ENCODE results near the gene OR8D2. TPM values are rescaled to one million over a fixed set of nuclear protein-coding genes. Genes with fewer than 3 reads are reported as not detected.

OR8D2 gene, protein sequence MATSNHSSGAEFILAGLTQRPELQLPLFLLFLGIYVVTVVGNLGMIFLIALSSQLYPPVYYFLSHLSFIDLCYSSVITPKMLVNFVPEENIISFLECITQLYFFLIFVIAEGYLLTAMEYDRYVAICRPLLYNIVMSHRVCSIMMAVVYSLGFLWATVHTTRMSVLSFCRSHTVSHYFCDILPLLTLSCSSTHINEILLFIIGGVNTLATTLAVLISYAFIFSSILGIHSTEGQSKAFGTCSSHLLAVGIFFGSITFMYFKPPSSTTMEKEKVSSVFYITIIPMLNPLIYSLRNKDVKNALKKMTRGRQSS
- total RNA-seq (2021): not detected in 3 replicates
- not detected for Bru-seq, nascent RNA
- long read RNA-seq, experiment 1: 0 reads
- long read RNA-seq, experiment 2: 0 reads
- long read RNA-seq, experiment 3: 0 reads

- Mint-ChIP-seq H3K4me3 (no peak within 1 kb of the TSS), H3K9me3 (peaks cover 8% of the 10 kb centered on the region), H3K4me1 (no peaks in the 10 kb centered on the region), H3K27ac (no peak within 1 kb of the TSS), H3K36me3 (no peaks in the 10 kb centered on the region), H3K27me3 (ENCODE audit: low read depth) (no peaks in the 10 kb centered on the region)
- DNase-seq (ENCODE audit: low spot score) (no peak), ATAC-seq (no peak)
- ChIA-PET POLR2A (no interaction called here), CTCF (no interaction called here)
- TF ChIP-seq ZNF138 (CRISPR knock-in tag; conservative IDR thresholded peaks at IDR 0.05): no peak
- TF ChIP-seq NR1H2 (CRISPR knock-in tag; IDR thresholded peaks at IDR 0.05): no peak
- no peak for TF ChIP-seq ELF4 (CRISPR knock-in tag; IDR thresholded peaks at IDR 0.05; ENCODE audit: low read depth)
- TF ChIP-seq NFYB (CRISPR knock-in tag; conservative IDR thresholded peaks at IDR 0.05; ENCODE audit: low read depth): no peak
- TF ChIP-seq, protein P1, sequence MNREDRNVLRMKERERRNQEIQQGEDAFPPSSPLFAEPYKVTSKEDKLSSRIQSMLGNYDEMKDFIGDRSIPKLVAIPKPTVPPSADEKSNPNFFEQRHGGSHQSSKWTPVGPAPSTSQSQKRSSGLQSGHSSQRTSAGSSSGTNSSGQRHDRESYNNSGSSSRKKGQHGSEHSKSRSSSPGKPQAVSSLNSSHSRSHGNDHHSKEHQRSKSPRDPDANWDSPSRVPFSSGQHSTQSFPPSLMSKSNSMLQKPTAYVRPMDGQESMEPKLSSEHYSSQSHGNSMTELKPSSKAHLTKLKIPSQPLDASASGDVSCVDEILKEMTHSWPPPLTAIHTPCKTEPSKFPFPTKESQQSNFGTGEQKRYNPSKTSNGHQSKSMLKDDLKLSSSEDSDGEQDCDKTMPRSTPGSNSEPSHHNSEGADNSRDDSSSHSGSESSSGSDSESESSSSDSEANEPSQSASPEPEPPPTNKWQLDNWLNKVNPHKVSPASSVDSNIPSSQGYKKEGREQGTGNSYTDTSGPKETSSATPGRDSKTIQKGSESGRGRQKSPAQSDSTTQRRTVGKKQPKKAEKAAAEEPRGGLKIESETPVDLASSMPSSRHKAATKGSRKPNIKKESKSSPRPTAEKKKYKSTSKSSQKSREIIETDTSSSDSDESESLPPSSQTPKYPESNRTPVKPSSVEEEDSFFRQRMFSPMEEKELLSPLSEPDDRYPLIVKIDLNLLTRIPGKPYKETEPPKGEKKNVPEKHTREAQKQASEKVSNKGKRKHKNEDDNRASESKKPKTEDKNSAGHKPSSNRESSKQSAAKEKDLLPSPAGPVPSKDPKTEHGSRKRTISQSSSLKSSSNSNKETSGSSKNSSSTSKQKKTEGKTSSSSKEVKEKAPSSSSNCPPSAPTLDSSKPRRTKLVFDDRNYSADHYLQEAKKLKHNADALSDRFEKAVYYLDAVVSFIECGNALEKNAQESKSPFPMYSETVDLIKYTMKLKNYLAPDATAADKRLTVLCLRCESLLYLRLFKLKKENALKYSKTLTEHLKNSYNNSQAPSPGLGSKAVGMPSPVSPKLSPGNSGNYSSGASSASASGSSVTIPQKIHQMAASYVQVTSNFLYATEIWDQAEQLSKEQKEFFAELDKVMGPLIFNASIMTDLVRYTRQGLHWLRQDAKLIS (CRISPR knock-in tag; IDR thresholded peaks at IDR 0.05; ENCODE audit: borderline replicate concordance): no peak
- TF ChIP-seq, protein P2, sequence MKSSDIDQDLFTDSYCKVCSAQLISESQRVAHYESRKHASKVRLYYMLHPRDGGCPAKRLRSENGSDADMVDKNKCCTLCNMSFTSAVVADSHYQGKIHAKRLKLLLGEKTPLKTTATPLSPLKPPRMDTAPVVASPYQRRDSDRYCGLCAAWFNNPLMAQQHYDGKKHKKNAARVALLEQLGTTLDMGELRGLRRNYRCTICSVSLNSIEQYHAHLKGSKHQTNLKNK (CRISPR knock-in tag; IDR thresholded peaks at IDR 0.05): no peak
- no peak for TF ChIP-seq RORB (CRISPR knock-in tag; IDR thresholded peaks at IDR 0.05)
- no peak for TF ChIP-seq NR3C1 (CRISPR knock-in tag; conservative IDR thresholded peaks at IDR 0.05; ENCODE audit: low read depth)
- no peak for TF ChIP-seq ZNF425 (CRISPR knock-in tag; conservative IDR thresholded peaks at IDR 0.05)
- no peak for TF ChIP-seq SMAD3 (CRISPR knock-in tag; IDR thresholded peaks at IDR 0.05; ENCODE audit: borderline replicate concordance)
- TF ChIP-seq FOXP1 (CRISPR knock-in tag; IDR thresholded peaks at IDR 0.05; ENCODE audit: borderline replicate concordance): no peak
- no peak for TF ChIP-seq NFE2L1 (CRISPR knock-in tag; IDR thresholded peaks at IDR 0.05)
- TF ChIP-seq, protein P3, sequence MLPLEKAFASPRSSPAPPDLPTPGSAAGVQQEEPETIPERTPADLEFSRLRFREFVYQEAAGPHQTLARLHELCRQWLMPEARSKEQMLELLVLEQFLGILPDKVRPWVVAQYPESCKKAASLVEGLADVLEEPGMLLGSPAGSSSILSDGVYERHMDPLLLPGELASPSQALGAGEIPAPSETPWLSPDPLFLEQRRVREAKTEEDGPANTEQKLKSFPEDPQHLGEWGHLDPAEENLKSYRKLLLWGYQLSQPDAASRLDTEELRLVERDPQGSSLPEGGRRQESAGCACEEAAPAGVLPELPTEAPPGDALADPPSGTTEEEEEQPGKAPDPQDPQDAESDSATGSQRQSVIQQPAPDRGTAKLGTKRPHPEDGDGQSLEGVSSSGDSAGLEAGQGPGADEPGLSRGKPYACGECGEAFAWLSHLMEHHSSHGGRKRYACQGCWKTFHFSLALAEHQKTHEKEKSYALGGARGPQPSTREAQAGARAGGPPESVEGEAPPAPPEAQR (CRISPR knock-in tag; IDR thresholded peaks at IDR 0.05): no peak
- TF ChIP-seq SOX15 (CRISPR knock-in tag; IDR thresholded peaks at IDR 0.05): no peak
- no peak for TF ChIP-seq NFATC4 (CRISPR knock-in tag; IDR thresholded peaks at IDR 0.05)
Observed at GRCh38 chr11:124320097-124320496, at the start of gene OR8D2. Gene OR8D2 (minus strand): TSS chr11:124320197. CDS start chr11:124320197, 0 bp downstream.

- ATAC-seq (no peak), DNase-seq (ENCODE audit: low spot score) (no peak)
- POLR2A ChIA-PET: no interaction called here
- Mint-ChIP-seq H3K36me3 (no peaks in the 10 kb centered on the region), H3K4me1 (no peaks in the 10 kb centered on the region), H3K9me3 (no peaks in the 10 kb centered on the region), H3K27me3 (ENCODE audit: low read depth) (peaks cover 3% of the 10 kb centered on the region; the same call in 1 of the 2 replicates), H3K4me3 (no peak overlapping the region), H3K27ac (no peak overlapping the region)
- CTCF ChIA-PET: no interaction called here
- TF ChIP-seq, protein P4, sequence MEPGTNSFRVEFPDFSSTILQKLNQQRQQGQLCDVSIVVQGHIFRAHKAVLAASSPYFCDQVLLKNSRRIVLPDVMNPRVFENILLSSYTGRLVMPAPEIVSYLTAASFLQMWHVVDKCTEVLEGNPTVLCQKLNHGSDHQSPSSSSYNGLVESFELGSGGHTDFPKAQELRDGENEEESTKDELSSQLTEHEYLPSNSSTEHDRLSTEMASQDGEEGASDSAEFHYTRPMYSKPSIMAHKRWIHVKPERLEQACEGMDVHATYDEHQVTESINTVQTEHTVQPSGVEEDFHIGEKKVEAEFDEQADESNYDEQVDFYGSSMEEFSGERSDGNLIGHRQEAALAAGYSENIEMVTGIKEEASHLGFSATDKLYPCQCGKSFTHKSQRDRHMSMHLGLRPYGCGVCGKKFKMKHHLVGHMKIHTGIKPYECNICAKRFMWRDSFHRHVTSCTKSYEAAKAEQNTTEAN (CRISPR knock-in tag; IDR thresholded peaks at IDR 0.05): no peak
- no peak for TF ChIP-seq E2F4 (CRISPR knock-in tag; IDR thresholded peaks at IDR 0.05; ENCODE audit: borderline replicate concordance, low read depth)
- no peak for TF ChIP-seq ZBTB21 (CRISPR knock-in tag; IDR thresholded peaks at IDR 0.05; ENCODE audit: borderline replicate concordance)
- TF ChIP-seq, protein P5, sequence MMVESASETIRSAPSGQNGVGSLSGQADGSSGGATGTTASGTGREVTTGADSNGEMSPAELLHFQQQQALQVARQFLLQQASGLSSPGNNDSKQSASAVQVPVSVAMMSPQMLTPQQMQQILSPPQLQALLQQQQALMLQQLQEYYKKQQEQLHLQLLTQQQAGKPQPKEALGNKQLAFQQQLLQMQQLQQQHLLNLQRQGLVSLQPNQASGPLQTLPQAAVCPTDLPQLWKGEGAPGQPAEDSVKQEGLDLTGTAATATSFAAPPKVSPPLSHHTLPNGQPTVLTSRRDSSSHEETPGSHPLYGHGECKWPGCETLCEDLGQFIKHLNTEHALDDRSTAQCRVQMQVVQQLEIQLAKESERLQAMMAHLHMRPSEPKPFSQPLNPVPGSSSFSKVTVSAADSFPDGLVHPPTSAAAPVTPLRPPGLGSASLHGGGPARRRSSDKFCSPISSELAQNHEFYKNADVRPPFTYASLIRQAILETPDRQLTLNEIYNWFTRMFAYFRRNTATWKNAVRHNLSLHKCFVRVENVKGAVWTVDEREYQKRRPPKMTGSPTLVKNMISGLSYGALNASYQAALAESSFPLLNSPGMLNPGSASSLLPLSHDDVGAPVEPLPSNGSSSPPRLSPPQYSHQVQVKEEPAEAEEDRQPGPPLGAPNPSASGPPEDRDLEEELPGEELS (CRISPR knock-in tag; IDR thresholded peaks at IDR 0.05): no peak
- TF ChIP-seq GTF2I (CRISPR knock-in tag; conservative IDR thresholded peaks at IDR 0.05): no peak
- TF ChIP-seq NR1H2 (CRISPR knock-in tag; IDR thresholded peaks at IDR 0.05): no peak
- TF ChIP-seq ZNF232 (CRISPR knock-in tag; IDR thresholded peaks at IDR 0.05): no peak
Observed at GRCh38 chr11:124359566-124359965, 39.6 kb upstream of the OR8D2 start.
